Raji (cell line): ENCODE measurements around the gene POLR2C.
A peak's percentile ranks its signal among the peaks of the same experiment; 100 is the strongest.

Source experiments
- POLR2A ChIP-seq: IDR thresholded peaks from 2 replicates; pipeline ENCODE4 v1.6.1; 2011; ENCODE audit warnings: low read depth, low read length, control low read depth; ENCODE audit not compliant: insufficient read depth

POLR2C gene

GRCh38 chr16:57484515-57485005, 22.1 kb downstream of the POLR2C start:
- TF ChIP-seq POLR2A = no peak

- TF ChIP-seq POLR2A = no peak
These were observed 22.8 kb downstream of the POLR2C start for GRCh38 chr16:57485091-57485915.

- TF ChIP-seq POLR2A = 0 out of 2 replicates have a peak, but pooled peaks have one; percentile 31
These were observed 23.7 kb downstream of the POLR2C start, which contains the start of gene DOK4 for GRCh38 chr16:57485916-57486857. DOK4 (minus strand) TSS chr16:57486493; CDS start chr16:57479507, 6,986 bp downstream.

GRCh38 chr16:57486858-57487834, 24.7 kb downstream of the POLR2C start:
- no peak for TF ChIP-seq POLR2A

DNA sequence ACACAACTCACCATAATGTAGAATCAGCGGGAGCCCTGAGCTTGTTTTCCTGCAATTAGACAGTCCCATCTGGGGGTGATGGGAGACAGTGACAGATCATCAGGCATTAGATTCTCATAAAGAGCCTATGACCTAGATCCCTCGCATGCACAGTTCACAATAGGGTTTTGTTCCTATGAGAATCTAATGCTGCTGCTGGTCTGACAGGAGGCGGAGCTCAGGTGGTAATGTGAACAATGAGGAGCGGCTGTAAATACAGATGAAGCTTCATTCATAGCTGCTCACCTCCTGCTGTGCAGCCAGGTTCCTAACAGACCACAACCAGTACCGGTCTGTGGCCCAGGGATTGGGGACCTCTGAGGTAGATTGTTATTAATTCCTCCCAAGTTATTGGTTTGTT, 26.8 kb downstream of the POLR2C start:
- no peak for TF ChIP-seq POLR2A

DNA sequence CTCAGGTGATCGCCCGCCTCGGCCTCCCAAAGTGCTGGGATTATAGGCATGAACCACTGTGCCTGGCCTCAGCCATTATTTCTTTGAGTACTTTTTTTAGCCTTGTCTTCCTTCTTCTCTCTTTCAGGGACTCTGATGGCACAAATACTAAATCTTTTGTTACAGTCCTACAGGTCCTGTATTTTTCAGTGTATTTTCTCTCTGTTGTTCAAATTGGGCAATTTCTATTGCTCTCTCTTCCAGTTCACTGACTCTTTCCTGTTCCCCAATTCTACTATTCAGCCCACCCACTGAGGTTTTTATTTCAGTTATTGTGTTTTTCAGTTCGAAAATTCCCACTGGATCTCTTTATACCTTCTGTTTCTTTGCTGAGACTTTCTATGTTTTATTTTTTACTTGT, 31.3 kb downstream of the POLR2C start:
- TF ChIP-seq POLR2A = no peak

DNA sequence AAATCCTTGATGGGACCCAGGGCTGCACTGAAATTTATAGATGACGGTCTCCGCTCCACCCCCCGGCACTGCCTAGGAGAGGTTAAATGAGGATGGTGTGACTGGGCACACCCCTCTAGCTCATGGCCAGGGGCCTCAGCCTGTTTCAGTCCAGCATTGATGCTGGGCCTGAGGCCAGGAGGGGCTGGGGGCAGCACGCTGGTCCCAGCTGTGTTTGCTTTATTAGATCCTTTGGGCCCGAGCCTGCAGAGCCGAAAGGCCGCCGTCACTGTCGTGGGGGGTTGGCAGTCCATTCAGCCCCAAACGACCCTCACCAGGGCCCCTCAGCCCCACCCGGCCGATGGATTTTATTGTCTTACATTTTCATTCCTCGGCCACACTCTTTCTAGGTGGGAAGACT, 34.6 kb downstream of the POLR2C start:
- TF ChIP-seq POLR2A = no peak

GRCh38 chr16:57498031-57498430, 35.6 kb downstream of the POLR2C start:
- TF ChIP-seq POLR2A = no peak

DNA sequence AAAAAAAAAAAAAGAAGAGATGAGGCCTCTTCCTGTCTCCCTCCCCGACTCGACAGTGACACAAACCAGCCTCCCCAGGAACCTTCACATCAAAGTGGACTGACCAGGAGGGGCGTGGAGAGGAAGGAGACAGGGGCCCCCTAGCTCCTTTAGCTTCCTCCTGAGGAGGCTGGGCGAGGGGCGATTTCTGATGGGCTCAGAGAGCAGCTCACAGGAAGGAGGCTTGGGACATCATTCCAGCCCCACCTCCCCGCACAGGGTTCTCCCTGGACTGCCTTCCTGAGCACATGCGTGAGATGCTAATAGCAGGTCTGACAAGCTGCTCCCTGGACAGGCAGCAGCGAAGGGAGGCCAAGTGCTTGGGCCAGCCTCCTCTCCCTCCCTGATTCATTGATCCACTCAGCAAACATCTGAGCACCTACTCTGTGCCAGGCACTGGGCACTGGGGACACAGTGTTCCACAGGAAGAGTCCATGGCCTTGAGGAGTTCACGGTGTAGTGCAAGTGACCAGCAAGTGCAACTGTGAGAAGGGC, 38.2 kb downstream of the POLR2C start:
- TF ChIP-seq POLR2A = no peak

DNA sequence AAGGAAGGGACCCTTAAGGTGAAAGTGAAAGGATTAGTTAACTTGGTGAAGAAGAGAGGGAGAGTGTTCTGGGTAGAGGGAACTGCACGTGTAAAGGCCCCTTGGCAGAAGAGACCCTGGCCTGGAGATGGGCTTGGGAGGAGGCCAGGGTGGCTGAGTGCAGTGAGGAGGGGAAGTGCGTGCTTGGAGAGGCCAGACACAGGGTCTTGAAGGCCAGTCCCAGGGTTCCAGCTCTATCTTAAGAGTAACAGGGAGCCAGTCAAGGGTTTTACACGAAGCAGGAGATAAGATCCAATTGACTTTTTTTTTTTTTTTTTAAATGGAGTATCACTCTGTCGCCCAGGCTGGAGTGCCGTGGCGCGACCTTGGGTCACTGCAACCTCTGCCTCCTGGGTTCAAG, 39.0 kb downstream of the POLR2C start:
- no peak for TF ChIP-seq POLR2A

DNA sequence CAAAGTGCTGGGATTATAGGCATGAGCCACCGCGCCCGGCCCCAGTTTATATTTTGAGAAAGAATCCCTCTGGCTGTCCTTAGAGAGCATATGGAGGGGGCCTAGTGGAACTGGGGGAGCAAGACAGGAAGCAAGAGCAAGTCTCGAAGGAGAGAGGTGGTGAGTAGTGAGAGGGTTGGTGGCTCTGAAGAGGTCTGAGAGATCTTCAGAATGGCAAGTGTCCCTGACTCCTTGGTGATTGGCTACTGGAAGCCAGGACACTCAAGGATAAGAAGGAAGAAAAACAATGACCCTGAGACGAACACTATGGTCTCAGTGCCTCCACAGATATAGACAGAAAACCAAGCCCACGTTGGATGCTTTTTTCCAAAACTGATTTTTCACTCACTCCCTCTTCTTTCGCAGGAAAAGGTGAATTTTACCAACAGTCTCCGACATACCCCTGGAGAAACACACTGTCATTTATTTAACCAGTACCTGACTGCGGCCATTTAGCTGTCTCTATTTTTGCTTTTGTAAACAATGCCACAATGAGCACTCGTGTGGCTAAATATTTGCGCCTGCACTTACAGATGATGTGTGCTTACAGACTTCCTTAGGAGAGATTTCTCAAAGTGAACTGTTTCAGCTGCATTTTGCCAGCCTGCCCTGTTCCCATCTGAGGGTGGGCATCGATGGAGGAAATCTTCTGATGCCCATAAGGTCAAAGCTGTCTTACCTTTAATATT, 39.7 kb downstream of the POLR2C start:
- no peak for TF ChIP-seq POLR2A

DNA sequence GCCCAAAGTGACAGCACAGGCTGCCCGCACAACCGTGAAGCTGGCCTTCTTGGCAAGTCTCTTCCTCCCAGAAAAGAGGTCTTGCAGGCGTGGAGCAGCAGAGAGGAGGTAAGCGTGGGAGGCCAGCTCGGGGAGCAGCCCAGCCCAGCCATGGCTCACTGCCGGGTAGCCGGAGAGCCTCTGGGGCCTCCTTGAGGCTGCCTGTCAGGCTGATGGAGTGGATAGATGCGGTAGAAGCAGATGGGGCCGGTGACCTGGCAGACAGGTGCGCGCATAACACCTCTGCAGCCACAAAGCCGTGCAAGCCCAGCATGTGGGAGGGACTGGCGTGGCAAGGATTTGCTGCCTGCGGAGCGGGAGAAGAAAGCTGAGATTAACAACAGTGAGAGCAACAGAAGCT, 40.9 kb downstream of the POLR2C start:
- no peak for TF ChIP-seq POLR2A

GRCh38 chr16:57504001-57504400, 41.5 kb downstream of the POLR2C start:
- TF ChIP-seq POLR2A = no peak
